ENCODE data around the gene UQCR11.

The UQCR11 gene

GRCh38 chr19:1571358-1571757, 33.9 kb downstream of the UQCR11 start:
- Histone ChIP-seq H3K4me1 (ENCODE audit: insufficient read depth, low read length) (peaks cover 17% of the 10 kb centered on the region), H2AFZ (ENCODE audit: low read depth, low read length) (no peak overlapping the region)
- TF ChIP-seq CTCF (IDR thresholded peaks at IDR 0.05; ENCODE audit: borderline replicate concordance, extremely low read depth, low read length, poor library complexity, severe bottlenecking) (no peak), EZH2 (IDR thresholded peaks at IDR 0.05; ENCODE audit: borderline replicate concordance, low read depth, low read length, severe bottlenecking) (no peak)

GRCh38 chr19:1570836-1571235, 34.4 kb downstream of the UQCR11 start:
- Histone ChIP-seq H3K4me2 (ENCODE audit: insufficient read depth, low read length) (no peak overlapping the region), H3K79me2 (ENCODE audit: insufficient read depth, low read length) (peaks cover 16% of the 10 kb centered on the region), H3K27ac (ENCODE audit: low read length) (no peak overlapping the region), H3K4me1 (ENCODE audit: insufficient read depth, low read length) (peaks cover 22% of the 10 kb centered on the region), H2AFZ (ENCODE audit: low read depth, low read length) (no peak overlapping the region), H3K36me3 (ENCODE audit: insufficient read depth, low read length) (peaks cover 7% of the 10 kb centered on the region; the same call in 1 of the 2 replicates), H4K20me1 (ENCODE audit: insufficient read depth, low read length) (peaks cover 17% of the 10 kb centered on the region), H3K9ac (ENCODE audit: low read depth, low read length) (no peak overlapping the region), H3K27me3 (ENCODE audit: insufficient read depth, low read length, poor library complexity) (no peaks in the 10 kb centered on the region), H3K4me3 (ENCODE audit: low read depth in 1 of 2, low read length in 2 of 2) (no peak overlapping the region), H3K9me3 (ENCODE audit: insufficient read depth, low read length, severe bottlenecking) (no peaks in the 10 kb centered on the region)
- DNase-seq: no peak
- no peak for TF ChIP-seq EZH2 (IDR thresholded peaks at IDR 0.05; ENCODE audit: borderline replicate concordance, low read depth, low read length, severe bottlenecking)
- ATAC-seq (ENCODE audit: insufficient read depth, low read depth): no peak

More at GRCh38 chr19:1571358-1571757, 33.9 kb downstream of the UQCR11 start:
- no peak overlapping the region for H3K9ac ChIP-seq (ENCODE audit: low read depth, low read length)
- peaks cover 11% of the 10 kb centered on the region for H3K79me2 ChIP-seq (ENCODE audit: insufficient read depth, low read length)
- H3K27me3 ChIP-seq (ENCODE audit: insufficient read depth, low read length, poor library complexity): no peaks in the 10 kb centered on the region
- DNase-seq: no peak
- H4K20me1 ChIP-seq (ENCODE audit: insufficient read depth, low read length): peaks cover 14% of the 10 kb centered on the region
- no peaks in the 10 kb centered on the region for H3K9me3 ChIP-seq (ENCODE audit: insufficient read depth, low read length, severe bottlenecking)
- H3K4me3 ChIP-seq (ENCODE audit: low read depth in 1 of 2, low read length in 2 of 2): no peak overlapping the region
- ATAC-seq (ENCODE audit: insufficient read depth, low read depth): no peak
- H3K27ac ChIP-seq (ENCODE audit: low read length): no peak overlapping the region
- H3K4me2 ChIP-seq (ENCODE audit: insufficient read depth, low read length): no peak overlapping the region
- H3K36me3 ChIP-seq (ENCODE audit: insufficient read depth, low read length): peaks cover 9% of the 10 kb centered on the region

GRCh38 chr19:1569997-1570396, 35.3 kb downstream of the UQCR11 start:
- ATAC-seq (ENCODE audit: insufficient read depth, low read depth) (no peak), DNase-seq (no peak)
- Histone ChIP-seq H3K9ac (ENCODE audit: low read depth, low read length) (no peak overlapping the region), H2AFZ (ENCODE audit: low read depth, low read length) (no peak overlapping the region), H4K20me1 (ENCODE audit: insufficient read depth, low read length) (peaks cover 22% of the 10 kb centered on the region), H3K79me2 (ENCODE audit: insufficient read depth, low read length) (peaks cover 25% of the 10 kb centered on the region), H3K4me3 (ENCODE audit: low read depth in 1 of 2, low read length in 2 of 2) (no peak overlapping the region), H3K4me2 (ENCODE audit: insufficient read depth, low read length) (no peak overlapping the region), H3K27me3 (ENCODE audit: insufficient read depth, low read length, poor library complexity) (no peaks in the 10 kb centered on the region), H3K27ac (ENCODE audit: low read length) (no peak overlapping the region), H3K9me3 (ENCODE audit: insufficient read depth, low read length, severe bottlenecking) (no peaks in the 10 kb centered on the region), H3K4me1 (ENCODE audit: insufficient read depth, low read length) (peaks cover 29% of the 10 kb centered on the region), H3K36me3 (ENCODE audit: insufficient read depth, low read length) (0 out of 2 replicates have a peak, but pooled peaks cover 7% of the 10 kb centered on the region)
- no peak for TF ChIP-seq EZH2 (IDR thresholded peaks at IDR 0.05; ENCODE audit: borderline replicate concordance, low read depth, low read length, severe bottlenecking)
- TF ChIP-seq CTCF (IDR thresholded peaks at IDR 0.05; ENCODE audit: borderline replicate concordance, extremely low read depth, low read length, poor library complexity, severe bottlenecking): no peak

- Histone ChIP-seq H3K36me3 (ENCODE audit: insufficient read depth, low read length) (0 out of 2 replicates have a peak, but pooled peaks cover 7% of the 10 kb centered on the region), H3K9me3 (ENCODE audit: insufficient read depth, low read length, severe bottlenecking) (no peaks in the 10 kb centered on the region), H2AFZ (ENCODE audit: low read depth, low read length) (peak within 1 kb of the TSS; percentile 76), H3K79me2 (ENCODE audit: insufficient read depth, low read length) (peaks cover 40% of the 10 kb centered on the region), H3K9ac (ENCODE audit: low read depth, low read length) (peak within 1 kb of the TSS; percentile 65), H3K4me3 (ENCODE audit: low read depth in 1 of 2, low read length in 2 of 2) (peak within 1 kb of the TSS in 1 of 2 experiments; percentile 65; a peak in 3 of 4 replicates), H4K20me1 (ENCODE audit: insufficient read depth, low read length) (peaks cover 31% of the 10 kb centered on the region), H3K4me2 (ENCODE audit: insufficient read depth, low read length) (peak within 1 kb of the TSS; percentile 82), H3K27ac (ENCODE audit: low read length) (peak within 1 kb of the TSS; percentile 57), H3K27me3 (ENCODE audit: insufficient read depth, low read length, poor library complexity) (no peaks in the 10 kb centered on the region), H3K4me1 (ENCODE audit: insufficient read depth, low read length) (peaks cover 29% of the 10 kb centered on the region)
- DNase-seq (peak; percentile 78), ATAC-seq (ENCODE audit: insufficient read depth, low read depth) (peak; percentile 87)
- TF ChIP-seq EZH2 (IDR thresholded peaks at IDR 0.05; ENCODE audit: borderline replicate concordance, low read depth, low read length, severe bottlenecking) (no peak), CTCF (IDR thresholded peaks at IDR 0.05; ENCODE audit: borderline replicate concordance, extremely low read depth, low read length, poor library complexity, severe bottlenecking) (no peak)
Observed at GRCh38 chr19:1568320-1569019, 36.8 kb downstream of the UQCR11 start, which contains the start of gene MEX3D. TSS of gene MEX3D (minus strand) at chr19:1568325. CDS start at chr19:1568058, 267 bp downstream.

Data from DND-41 (cell line).